ENCODE measurements around the gene DENND1C.
A peak's percentile ranks its signal among the peaks of the same experiment; 100 is the strongest.
"Not testable (repeated sequence)": the region's sequence is repeated elsewhere in the genome, so short reads cannot be mapped to it uniquely, and the experiment has no call there.

Gene DENND1C

DNA sequence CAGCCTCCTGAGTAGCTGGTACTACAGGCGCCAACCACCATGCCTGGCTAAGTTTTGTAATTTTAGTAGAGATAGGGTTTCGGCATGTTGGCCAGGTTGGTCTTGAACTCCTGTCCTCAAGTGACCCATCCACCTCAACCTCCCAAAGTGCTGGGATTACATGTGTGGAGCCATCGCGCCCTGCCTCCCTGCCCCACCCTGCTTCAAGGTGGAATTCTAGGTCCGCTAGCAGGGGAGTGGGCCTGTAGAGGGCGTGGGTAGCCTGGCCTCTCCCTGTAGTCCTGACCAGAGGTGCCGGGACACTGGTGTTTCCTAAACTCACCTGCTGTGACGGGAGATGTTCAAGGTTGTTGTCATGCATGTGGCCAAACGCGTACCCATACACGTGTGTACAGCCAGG lies 48.4 kb downstream of the DENND1C start:
- DNase-seq (ENCODE audit: low read depth, low spot score), result no peak
- no peak overlapping the region for H3K4me3 ChIP-seq (ENCODE audit: low read depth, low read length)
- in situ Hi-C loops (cut with HindIII; ENCODE audit: low sequenced_read_pairs), result no loop called here
- TF ChIP-seq, protein P1, sequence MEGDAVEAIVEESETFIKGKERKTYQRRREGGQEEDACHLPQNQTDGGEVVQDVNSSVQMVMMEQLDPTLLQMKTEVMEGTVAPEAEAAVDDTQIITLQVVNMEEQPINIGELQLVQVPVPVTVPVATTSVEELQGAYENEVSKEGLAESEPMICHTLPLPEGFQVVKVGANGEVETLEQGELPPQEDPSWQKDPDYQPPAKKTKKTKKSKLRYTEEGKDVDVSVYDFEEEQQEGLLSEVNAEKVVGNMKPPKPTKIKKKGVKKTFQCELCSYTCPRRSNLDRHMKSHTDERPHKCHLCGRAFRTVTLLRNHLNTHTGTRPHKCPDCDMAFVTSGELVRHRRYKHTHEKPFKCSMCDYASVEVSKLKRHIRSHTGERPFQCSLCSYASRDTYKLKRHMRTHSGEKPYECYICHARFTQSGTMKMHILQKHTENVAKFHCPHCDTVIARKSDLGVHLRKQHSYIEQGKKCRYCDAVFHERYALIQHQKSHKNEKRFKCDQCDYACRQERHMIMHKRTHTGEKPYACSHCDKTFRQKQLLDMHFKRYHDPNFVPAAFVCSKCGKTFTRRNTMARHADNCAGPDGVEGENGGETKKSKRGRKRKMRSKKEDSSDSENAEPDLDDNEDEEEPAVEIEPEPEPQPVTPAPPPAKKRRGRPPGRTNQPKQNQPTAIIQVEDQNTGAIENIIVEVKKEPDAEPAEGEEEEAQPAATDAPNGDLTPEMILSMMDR (IDR thresholded peaks at IDR 0.05; ENCODE audit: low read depth, low read length), result no peak

DNA sequence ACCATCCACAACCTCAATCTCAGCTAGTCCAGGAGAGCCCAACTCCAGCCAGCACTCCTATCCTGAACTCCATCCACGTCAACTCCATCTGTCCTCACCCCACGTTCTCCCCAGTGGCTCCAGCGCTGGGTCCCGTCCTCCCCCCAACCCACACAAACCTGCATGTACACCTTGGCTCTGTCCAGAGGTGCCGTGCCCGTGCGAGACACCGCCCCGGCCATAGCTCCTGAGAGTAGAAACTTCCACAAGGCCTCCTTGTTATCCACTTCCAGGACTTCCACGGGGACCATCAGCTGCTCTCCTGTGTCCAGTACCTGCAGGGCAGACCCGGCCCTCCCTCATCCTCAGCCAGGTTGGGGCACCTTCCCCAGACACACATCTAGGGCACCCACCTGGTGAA lies 49.7 kb downstream of the DENND1C start:
- TF ChIP-seq, protein P1 (IDR thresholded peaks at IDR 0.05; ENCODE audit: low read depth, low read length), result no peak
- no peak overlapping the region for H3K4me3 ChIP-seq (ENCODE audit: low read depth, low read length)
- DNase-seq (ENCODE audit: low read depth, low spot score), result no peak
- in situ Hi-C loops (cut with HindIII; ENCODE audit: low sequenced_read_pairs), result no loop called here

DNA sequence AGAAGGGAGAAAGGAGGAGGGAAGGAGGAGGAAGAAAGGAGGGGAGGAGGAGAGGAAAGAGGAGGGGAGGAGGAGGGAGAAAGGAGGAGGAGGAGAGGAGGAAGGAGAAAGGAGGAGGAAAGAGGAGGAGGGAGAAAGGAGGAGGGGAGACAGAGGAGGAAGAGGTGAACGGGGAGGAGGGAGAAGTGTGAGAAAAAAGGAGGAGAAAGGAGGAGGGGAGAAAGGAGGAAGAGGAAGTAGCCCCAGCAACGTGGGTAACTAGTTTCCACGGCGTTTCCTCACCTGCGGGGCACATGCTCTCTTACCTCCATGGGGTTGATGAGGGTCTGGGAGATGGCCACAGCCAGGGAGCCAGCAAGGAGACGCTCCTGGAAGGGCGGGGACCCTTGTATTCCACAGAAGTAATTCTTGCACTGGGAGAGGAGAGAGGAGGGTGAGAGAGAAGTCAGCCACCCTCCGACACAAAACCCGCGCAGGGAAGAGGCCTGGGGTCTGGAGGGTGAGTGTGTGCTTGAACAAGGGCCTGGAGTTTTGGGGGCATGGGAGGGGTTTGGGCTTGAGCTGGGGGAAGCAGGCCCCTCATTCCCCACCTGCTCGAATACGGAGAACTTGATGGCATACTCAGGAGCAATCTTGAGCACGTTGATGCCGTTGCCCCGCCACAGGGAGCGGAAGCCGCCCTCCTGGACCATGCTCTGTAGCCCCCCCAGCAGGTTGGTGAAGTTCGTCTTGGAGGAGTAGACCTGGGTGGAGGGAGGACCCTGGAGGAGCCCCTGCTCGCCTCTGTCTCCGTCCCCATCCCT lies 52.0 kb downstream of the DENND1C start:
- TF ChIP-seq, protein P1 (IDR thresholded peaks at IDR 0.05; ENCODE audit: low read depth, low read length), result no peak
- DNase-seq (ENCODE audit: low read depth, low spot score), result no peak
- in situ Hi-C loops (cut with HindIII; ENCODE audit: low sequenced_read_pairs), result no loop called here

DNA sequence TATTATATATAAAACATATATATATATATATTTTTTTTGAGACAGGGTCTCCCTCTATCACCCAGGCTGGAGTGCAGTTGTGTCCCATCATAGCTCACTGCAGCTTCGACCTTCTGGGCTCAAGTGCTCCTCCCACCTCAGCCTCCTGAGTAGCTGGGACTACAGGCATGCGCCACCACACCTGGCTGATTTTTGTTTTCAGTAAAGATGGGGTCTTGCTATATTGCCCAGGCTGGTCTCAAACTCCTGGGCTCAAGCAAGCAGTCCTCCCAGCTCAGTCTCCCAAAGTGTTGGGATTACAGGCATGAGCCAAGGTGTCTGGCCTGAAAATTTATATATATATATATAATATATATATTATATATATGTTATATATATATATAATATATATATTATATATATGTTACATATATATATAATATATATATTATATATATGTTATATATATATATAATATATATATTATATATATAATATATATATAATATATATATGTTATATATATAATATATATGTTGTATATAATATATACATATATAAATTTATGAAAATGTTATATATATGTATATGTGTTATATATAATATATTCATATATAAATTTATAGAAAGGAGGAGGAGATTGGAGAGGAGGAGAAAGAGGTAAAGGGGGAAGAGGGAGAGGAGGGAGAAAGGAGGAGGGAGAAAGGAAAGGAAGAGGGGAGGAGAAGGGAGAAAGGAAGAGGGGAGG lies 52.7 kb downstream of the DENND1C start:
- DNase-seq (ENCODE audit: low read depth, low spot score); in situ Hi-C loops (cut with HindIII; ENCODE audit: low sequenced_read_pairs); H3K4me3 ChIP-seq (ENCODE audit: low read depth, low read length): not testable (repeated sequence)

More for the DNA sequence above, 52.0 kb downstream of the DENND1C start:
- no peak overlapping the region for H3K4me3 ChIP-seq (ENCODE audit: low read depth, low read length)

DNA sequence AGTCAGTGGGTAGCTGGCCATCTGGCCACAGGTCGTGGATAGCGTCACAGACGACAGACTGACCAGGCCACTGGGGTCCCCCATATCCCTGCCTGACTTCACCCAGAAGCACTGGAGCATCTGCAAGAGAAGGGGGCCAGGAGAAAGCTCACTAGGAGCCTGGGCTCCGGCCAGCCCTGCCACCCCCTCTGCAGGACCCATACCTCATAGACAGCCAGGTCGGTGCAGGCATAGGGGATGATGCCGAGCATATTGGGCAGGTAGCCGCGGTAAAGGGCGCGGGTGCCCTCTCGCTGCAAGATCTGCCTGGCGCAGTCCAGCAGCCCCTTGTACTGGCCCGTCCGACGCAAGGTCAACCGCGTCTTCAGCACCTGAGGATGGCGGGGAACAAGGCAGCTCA lies 54.5 kb downstream of the DENND1C start:
- DNase-seq (ENCODE audit: low read depth, low spot score), result no peak
- in situ Hi-C loops (cut with HindIII; ENCODE audit: low sequenced_read_pairs), result no loop called here
- no peak overlapping the region for H3K4me3 ChIP-seq (ENCODE audit: low read depth, low read length)
- TF ChIP-seq, protein P1 (IDR thresholded peaks at IDR 0.05; ENCODE audit: low read depth, low read length), result no peak

DNA sequence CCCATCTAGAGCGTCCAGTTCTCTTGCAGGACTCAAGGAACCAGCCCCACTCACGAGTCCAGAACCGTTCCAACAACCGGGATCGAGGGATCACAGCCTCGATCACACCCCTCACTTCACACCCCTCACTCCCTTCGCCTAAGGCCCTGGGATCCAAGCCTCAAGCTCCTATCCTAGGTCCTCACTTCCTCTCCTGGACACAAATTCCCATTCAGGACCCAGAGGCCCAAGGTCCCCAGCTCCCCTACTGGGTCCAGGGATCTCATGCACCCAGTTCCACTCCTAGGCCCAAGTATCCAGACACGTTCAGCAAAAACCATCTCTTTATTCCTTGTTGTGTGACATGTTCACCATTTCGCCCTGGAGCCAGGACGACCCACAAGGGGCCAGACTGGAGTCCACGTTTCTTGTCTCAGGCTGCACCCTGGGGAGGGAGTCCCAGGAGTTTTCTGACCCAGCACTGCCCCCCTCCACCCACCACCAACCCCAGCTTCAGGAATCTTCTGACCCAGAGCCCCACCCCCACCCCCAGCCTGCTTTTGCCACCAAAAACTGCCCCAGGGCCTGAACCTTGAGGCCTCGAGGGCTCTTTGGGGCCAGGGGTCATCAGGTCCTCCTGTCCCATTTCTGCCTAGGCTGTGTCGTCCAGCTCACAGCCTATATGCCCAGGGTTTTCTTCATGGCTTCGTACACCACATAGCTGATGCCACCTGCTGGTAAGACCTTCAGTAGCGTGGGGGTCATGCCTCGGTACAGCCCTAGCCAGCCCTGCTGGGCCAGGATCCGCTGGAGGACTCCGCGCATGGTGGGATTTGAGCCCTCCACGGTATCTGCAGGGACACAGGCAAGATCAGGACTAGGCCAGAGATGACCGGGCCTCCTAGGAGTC lies 55.6 kb downstream of the DENND1C start:
- in situ Hi-C loops (cut with HindIII; ENCODE audit: low sequenced_read_pairs), result no loop called here
- TF ChIP-seq, protein P1 (IDR thresholded peaks at IDR 0.05; ENCODE audit: low read depth, low read length), result no peak
- DNase-seq (ENCODE audit: low read depth, low spot score), result no peak
- H3K4me3 ChIP-seq (ENCODE audit: low read depth, low read length), result peak overlapping the region; percentile 6
